HUES6 (cell line): ENCODE measurements around the gene GRM8.
"Not testable (repeated sequence)": the region's sequence is repeated elsewhere in the genome, so short reads cannot be mapped to it uniquely, and the experiment has no call there.

Experiments
- H3K27ac ChIP-seq: 2 replicates; pipeline ENCODE4 v1.7.0; 2013; ENCODE audit warnings: low read depth, mild to moderate bottlenecking, low read length, inconsistent platforms
- H3K27me3 ChIP-seq: 2 replicates; pipeline ENCODE4 v1.6.1; 2013; ENCODE audit warnings: low read length; ENCODE audit not compliant: control insufficient read depth, insufficient read depth
- H3K36me3 ChIP-seq: 2 replicates; pipeline ENCODE4 v1.6.1; 2013; ENCODE audit warnings: low read length; ENCODE audit not compliant: control insufficient read depth, insufficient read depth
- H3K4me1 ChIP-seq: 2 replicates; pipeline ENCODE4 v1.6.1; 2013; ENCODE audit warnings: low read length; ENCODE audit not compliant: control insufficient read depth, insufficient read depth
- H3K4me3 ChIP-seq: 2 replicates; pipeline ENCODE4 v1.5.1; 2013; ENCODE audit warnings: low read depth, low read length
- H3K9ac ChIP-seq: one replicate; pipeline ENCODE4 v1.6.1; 2013; ENCODE audit warnings: mild to moderate bottlenecking, low read length
- H3K9me3 ChIP-seq: 2 replicates; pipeline ENCODE4 v1.6.1; 2013; ENCODE audit warnings: low read depth, low read length; ENCODE audit not compliant: control insufficient read depth, insufficient read depth

Gene GRM8

GRCh38 chr7:126698446-126698845, 554.3 kb downstream of the GRM8 start:
- H3K9me3 ChIP-seq = no peaks in the 10 kb centered on the region
- no peaks in the 10 kb centered on the region for H3K36me3 ChIP-seq
- peaks cover 25% of the 10 kb centered on the region for H3K4me1 ChIP-seq
- H3K27me3 ChIP-seq = no peaks in the 10 kb centered on the region
- no peak overlapping the region for H3K4me3 ChIP-seq
- H3K9ac ChIP-seq = no peak overlapping the region
- H3K27ac ChIP-seq = no peak overlapping the region

GRCh38 chr7:126696256-126697038, 556.3 kb downstream of the GRM8 start:
- Histone ChIP-seq H3K9me3 (no peaks in the 10 kb centered on the region), H3K27me3 (no peaks in the 10 kb centered on the region), H3K27ac (no peak overlapping the region), H3K4me1 (peaks cover 25% of the 10 kb centered on the region), H3K4me3 (no peak overlapping the region), H3K36me3 (no peaks in the 10 kb centered on the region), H3K9ac (no peak overlapping the region)

- peaks cover 11% of the 10 kb centered on the region for H3K9me3 ChIP-seq
- no peak overlapping the region for H3K27ac ChIP-seq
- H3K4me3 ChIP-seq = no peak overlapping the region
These were observed 561.6 kb downstream of the GRM8 start for GRCh38 chr7:126690848-126691751.

GRCh38 chr7:126690104-126690503, 562.6 kb downstream of the GRM8 start:
- Histone ChIP-seq H3K9ac (no peak overlapping the region), H3K36me3 (no peaks in the 10 kb centered on the region), H3K27me3 (no peaks in the 10 kb centered on the region), H3K4me3 (no peak overlapping the region), H3K27ac (no peak overlapping the region), H3K9me3 (peaks cover 11% of the 10 kb centered on the region), H3K4me1 (peaks cover 14% of the 10 kb centered on the region)

More at GRCh38 chr7:126690848-126691751, 561.6 kb downstream of the GRM8 start:
- H3K27me3 ChIP-seq = no peaks in the 10 kb centered on the region
- H3K36me3 ChIP-seq = no peaks in the 10 kb centered on the region
- peaks cover 14% of the 10 kb centered on the region for H3K4me1 ChIP-seq
- no peak overlapping the region for H3K9ac ChIP-seq

- H3K9ac ChIP-seq = no peak overlapping the region
- peaks cover 14% of the 10 kb centered on the region for H3K4me1 ChIP-seq
- no peaks in the 10 kb centered on the region for H3K36me3 ChIP-seq
- H3K9me3 ChIP-seq = peaks cover 11% of the 10 kb centered on the region
- no peak overlapping the region for H3K27ac ChIP-seq
- no peaks in the 10 kb centered on the region for H3K27me3 ChIP-seq
- H3K4me3 ChIP-seq = no peak overlapping the region
These were observed 563.7 kb downstream of the GRM8 start for GRCh38 chr7:126689037-126689436.

GRCh38 chr7:126686474-126686873, 566.3 kb downstream of the GRM8 start:
- Histone ChIP-seq H3K4me3 (no peak overlapping the region), H3K27ac (no peak overlapping the region), H3K9me3 (peaks cover 11% of the 10 kb centered on the region), H3K36me3 (no peaks in the 10 kb centered on the region), H3K27me3 (no peaks in the 10 kb centered on the region), H3K9ac (no peak overlapping the region), H3K4me1 (peaks cover 9% of the 10 kb centered on the region)

GRCh38 chr7:126685596-126685995, 567.1 kb downstream of the GRM8 start:
- H3K4me3 ChIP-seq = no peak overlapping the region
- H3K9me3 ChIP-seq = peaks cover 7% of the 10 kb centered on the region
- peaks cover 12% of the 10 kb centered on the region for H3K4me1 ChIP-seq
- H3K9ac ChIP-seq = no peak overlapping the region
- H3K36me3 ChIP-seq = no peaks in the 10 kb centered on the region
- H3K27me3 ChIP-seq = no peaks in the 10 kb centered on the region
- H3K27ac ChIP-seq = no peak overlapping the region

GRCh38 chr7:126685018-126685573, 567.6 kb downstream of the GRM8 start:
- H3K4me3 ChIP-seq = no peak overlapping the region
- H3K36me3 ChIP-seq = no peaks in the 10 kb centered on the region
- H3K9me3 ChIP-seq = peaks cover 2% of the 10 kb centered on the region
- no peak overlapping the region for H3K27ac ChIP-seq
- no peak overlapping the region for H3K9ac ChIP-seq
- H3K4me1 ChIP-seq = peaks cover 12% of the 10 kb centered on the region
- no peaks in the 10 kb centered on the region for H3K27me3 ChIP-seq

GRCh38 chr7:126682176-126682575, 570.6 kb downstream of the GRM8 start:
- Histone ChIP-seq H3K27ac (no peak overlapping the region), H3K4me1 (peaks cover 6% of the 10 kb centered on the region; the same call in 1 of the 2 replicates), H3K36me3 (no peaks in the 10 kb centered on the region), H3K27me3 (no peaks in the 10 kb centered on the region), H3K9me3 (no peaks in the 10 kb centered on the region; the same call in 1 of the 2 replicates), H3K4me3 (no peak overlapping the region), H3K9ac (no peak overlapping the region)

- not testable (repeated sequence) for H3K9me3 ChIP-seq, H3K27me3 ChIP-seq, H3K27ac ChIP-seq, H3K4me3 ChIP-seq, H3K36me3 ChIP-seq, H3K9ac ChIP-seq, H3K4me1 ChIP-seq
These were observed 584.0 kb downstream of the GRM8 start for GRCh38 chr7:126668762-126669161.

GRCh38 chr7:126668367-126668752, 584.4 kb downstream of the GRM8 start:
- no peak overlapping the region for H3K27ac ChIP-seq
- peaks cover 8% of the 10 kb centered on the region for H3K9me3 ChIP-seq

More at GRCh38 chr7:126668367-126668752, 584.4 kb downstream of the GRM8 start:
- Histone ChIP-seq H3K4me1 (no peaks in the 10 kb centered on the region), H3K36me3 (no peaks in the 10 kb centered on the region), H3K9ac (no peak overlapping the region), H3K4me3 (no peak overlapping the region), H3K27me3 (no peaks in the 10 kb centered on the region)
